ENCODE results near the gene HSPA1A.
A peak's percentile ranks its signal among the peaks of the same experiment; 100 is the strongest.
"Not testable (repeated sequence)": the region's sequence is repeated elsewhere in the genome, so short reads cannot be mapped to it uniquely, and the experiment has no call there.

HSPA1A gene

GRCh38 chr6:31805939-31806469, 9.3 kb upstream of the HSPA1A start:
- Histone ChIP-seq H3K79me2 (ENCODE audit: insufficient read depth, low read length) (peaks cover 9% of the 10 kb centered on the region), H3K36me3 (ENCODE audit: insufficient read depth, low read length) (peaks cover 21% of the 10 kb centered on the region), H2AFZ (ENCODE audit: low read length) (0 out of 2 replicates have a peak overlapping the region, but pooled peaks have one; percentile 45), H3K27ac (ENCODE audit: low read depth, low read length, poor library complexity, severe bottlenecking) (peak overlapping the region; percentile 59), H3K4me1 (ENCODE audit: insufficient read depth, low read length, severe bottlenecking) (peaks cover 14% of the 10 kb centered on the region), H3F3A (ENCODE audit: insufficient read depth, low read length) (no peaks in the 10 kb centered on the region), H3K27me3 (ENCODE audit: insufficient read depth, low read length) (no peaks in the 10 kb centered on the region), H3K9ac (ENCODE audit: low read length) (peak overlapping the region; percentile 98), H3K4me3 (ENCODE audit: low read depth, low read length, poor library complexity, severe bottlenecking) (peak overlapping the region; percentile 93), H3K4me2 (ENCODE audit: low read length) (peak overlapping the region; percentile 96), H4K20me1 (ENCODE audit: insufficient read depth, low read length) (no peaks in the 10 kb centered on the region), H3K9me3 (ENCODE audit: low read length) (no peaks in the 10 kb centered on the region), H3K9me2 (ENCODE audit: low read depth, low read length) (no peaks in the 10 kb centered on the region)
- no peak for TF ChIP-seq EZH2 (IDR thresholded peaks at IDR 0.05; ENCODE audit: borderline replicate concordance, low read length)
- no peak for TF ChIP-seq CTCF (IDR thresholded peaks at IDR 0.05; ENCODE audit: low read length)

GRCh38 chr6:31806470-31807272, 8.7 kb upstream of the HSPA1A start, which contains the start of gene LSM2:
Gene LSM2 (minus strand): TSS chr6:31806966. CDS start chr6:31806757, 209 bp downstream.
- Histone ChIP-seq H2AFZ (ENCODE audit: low read length) (0 out of 2 replicates have a peak within 1 kb of the TSS, but pooled peaks have one; percentile 45), H3K4me1 (ENCODE audit: insufficient read depth, low read length, severe bottlenecking) (peaks cover 14% of the 10 kb centered on the region), H3K9me3 (ENCODE audit: low read length) (no peaks in the 10 kb centered on the region), H3K27me3 (ENCODE audit: insufficient read depth, low read length) (no peaks in the 10 kb centered on the region), H3K9ac (ENCODE audit: low read length) (peak within 1 kb of the TSS; percentile 98), H3K4me2 (ENCODE audit: low read length) (peak within 1 kb of the TSS; percentile 96), H3K27ac (ENCODE audit: low read depth, low read length, poor library complexity, severe bottlenecking) (peak within 1 kb of the TSS; percentile 59), H3K9me2 (ENCODE audit: low read depth, low read length) (no peaks in the 10 kb centered on the region), H3K79me2 (ENCODE audit: insufficient read depth, low read length) (peaks cover 9% of the 10 kb centered on the region), H4K20me1 (ENCODE audit: insufficient read depth, low read length) (no peaks in the 10 kb centered on the region), H3K36me3 (ENCODE audit: insufficient read depth, low read length) (peaks cover 14% of the 10 kb centered on the region), H3F3A (ENCODE audit: insufficient read depth, low read length) (no peaks in the 10 kb centered on the region), H3K4me3 (ENCODE audit: low read depth, low read length, poor library complexity, severe bottlenecking) (peak within 1 kb of the TSS; percentile 93)
- TF ChIP-seq CTCF (IDR thresholded peaks at IDR 0.05; ENCODE audit: low read length) (peak; percentile 59), EZH2 (IDR thresholded peaks at IDR 0.05; ENCODE audit: borderline replicate concordance, low read length) (no peak)

GRCh38 chr6:31808599-31808998, 6.7 kb upstream of the HSPA1A start:
- not testable (repeated sequence) for H2AFZ ChIP-seq (ENCODE audit: low read length); H3K9me2 ChIP-seq (ENCODE audit: low read depth, low read length); H4K20me1 ChIP-seq (ENCODE audit: insufficient read depth, low read length); H3K27me3 ChIP-seq (ENCODE audit: insufficient read depth, low read length); H3F3A ChIP-seq (ENCODE audit: insufficient read depth, low read length); H3K4me2 ChIP-seq (ENCODE audit: low read length); H3K27ac ChIP-seq (ENCODE audit: low read depth, low read length, poor library complexity, severe bottlenecking); H3K36me3 ChIP-seq (ENCODE audit: insufficient read depth, low read length); H3K9ac ChIP-seq (ENCODE audit: low read length); H3K4me3 ChIP-seq (ENCODE audit: low read depth, low read length, poor library complexity, severe bottlenecking); H3K9me3 ChIP-seq (ENCODE audit: low read length); H3K79me2 ChIP-seq (ENCODE audit: insufficient read depth, low read length)
- H3K4me1 ChIP-seq (ENCODE audit: insufficient read depth, low read length, severe bottlenecking): peaks cover 14% of the 10 kb centered on the region

Data from OCI-LY1 (cell line).